GM23338 (cell line): ENCODE data around the gene KCTD4. TPM values are rescaled to one million over a fixed set of nuclear protein-coding genes. Genes with fewer than 3 reads are reported as not detected.

Source experiments
- ATAC-seq: fragments of 200-7000 bp; cut with Tn5 transposase; 3 replicates; pipeline ENCODE4 v1.9.1; 2020
- DNase-seq: peaks from one replicate; pipeline ENCODE4 v3.0.0-alpha.2; 2015; ENCODE audit warnings: low spot score
- H2AFZ ChIP-seq: fragments of 200-600 bp; sonication (generic); 2 replicates; pipeline ENCODE4 v1.8.0; 2016; ENCODE audit warnings: antibody characterized with exemption, mild to moderate bottlenecking, moderate library complexity
- H3F3A ChIP-seq: fragments of 200-600 bp; sonication (generic); replicated peaks from 2 replicates; pipeline ENCODE4 v1.8.0; 2017; ENCODE audit warnings: antibody characterized with exemption, mixed run types, low read depth
- H3K27ac ChIP-seq: fragments of 200-600 bp; sonication (generic); 2 replicates; pipeline ENCODE4 v1.6.1; 2016; ENCODE audit warnings: low read depth
- H3K27me3 ChIP-seq: fragments of 200-600 bp; sonication (generic); 2 replicates; pipeline ENCODE4 v1.8.0; 2016; ENCODE audit warnings: mild to moderate bottlenecking, mixed run types, moderate library complexity; ENCODE audit not compliant: insufficient read depth
- H3K36me3 ChIP-seq: fragments of 200-600 bp; sonication (generic); 2 replicates; pipeline ENCODE4 v1.8.0; 2016; ENCODE audit warnings: mild to moderate bottlenecking; ENCODE audit not compliant: insufficient read depth
- H3K4me1 ChIP-seq: fragments of 200-600 bp; sonication (generic); 2 replicates; pipeline ENCODE4 v1.8.0; 2016; ENCODE audit warnings: mild to moderate bottlenecking, moderate library complexity; ENCODE audit not compliant: insufficient read depth
- H3K4me2 ChIP-seq: fragments of 200-600 bp; sonication (generic); 2 replicates; pipeline ENCODE4 v1.7.1; 2017; ENCODE audit warnings: mixed run types
- H3K4me3 ChIP-seq: fragments of 200-600 bp; sonication (generic); 2 replicates; pipeline ENCODE4 v1.6.1; 2016; ENCODE audit warnings: mixed run types
- H3K79me2 ChIP-seq: fragments of 200-600 bp; sonication (generic); replicated peaks from 2 replicates; pipeline ENCODE4 v1.8.0; 2017; ENCODE audit warnings: mild to moderate bottlenecking; ENCODE audit not compliant: insufficient read depth
- H3K9me2 ChIP-seq: fragments of 200-600 bp; sonication (generic); 2 replicates; pipeline ENCODE4 v1.8.0; 2017; ENCODE audit not compliant: insufficient read depth
- H4K20me1 ChIP-seq: fragments of 200-600 bp; sonication (generic); replicated peaks from 2 replicates; pipeline ENCODE4 v1.8.0; 2017; ENCODE audit warnings: mild to moderate bottlenecking; ENCODE audit not compliant: insufficient read depth
- H3K27ac Mint-ChIP-seq: 2 replicates; pipeline ENCODE4 v1.8.0; 2020; ENCODE audit warnings: inconsistent platforms, mild to moderate bottlenecking, moderate library complexity, mixed read lengths
- H3K27me3 Mint-ChIP-seq: 3 replicates; pipeline ENCODE4 v1.8.0; 2022; ENCODE audit warnings: low read depth, mild to moderate bottlenecking, moderate library complexity, mixed read lengths, inconsistent platforms; ENCODE audit not compliant: insufficient read depth, poor library complexity
- H3K36me3 Mint-ChIP-seq: 3 replicates; pipeline ENCODE4 v1.8.0; 2021; ENCODE audit warnings: low read depth, mild to moderate bottlenecking, inconsistent platforms, moderate library complexity, mixed read lengths
- H3K4me1 Mint-ChIP-seq: 3 replicates; pipeline ENCODE4 v1.8.0; 2020; ENCODE audit warnings: mild to moderate bottlenecking, inconsistent platforms, mixed read lengths
- H3K4me3 Mint-ChIP-seq: 3 replicates; pipeline ENCODE4 v1.8.0; 2021; ENCODE audit warnings: moderate library complexity, mild to moderate bottlenecking, inconsistent platforms, mixed read lengths
- H3K9me3 Mint-ChIP-seq: 3 replicates; pipeline ENCODE4 v1.8.0; 2020; ENCODE audit warnings: moderate library complexity, mild to moderate bottlenecking, inconsistent platforms, mixed read lengths
- CREB1 ChIP-seq: fragments of 250-450 bp; sonication (Bioruptor Pico); IDR thresholded peaks from 2 replicates; pipeline ENCODE4 v1.5.0; 2020; ENCODE audit warnings: low read depth, mild to moderate bottlenecking, moderate library complexity
- ETS1 ChIP-seq: IDR thresholded peaks from 2 replicates; pipeline ENCODE4 v1.6.1; 2016; ENCODE audit warnings: antibody characterized with exemption
- EZH2phosphoT487 ChIP-seq: fragments of 200-600 bp; sonication (generic); IDR thresholded peaks from one replicate; pipeline ENCODE4 v1.8.1; 2018; ENCODE audit warnings: antibody characterized with exemption; ENCODE audit not compliant: unreplicated experiment
- JUNB ChIP-seq: IDR thresholded peaks from one replicate; pipeline ENCODE4 v1.6.1; 2016; ENCODE audit warnings: antibody characterized with exemption; ENCODE audit not compliant: unreplicated experiment
- REST ChIP-seq: IDR thresholded peaks from one replicate; pipeline ENCODE4 v1.6.1; 2018; ENCODE audit warnings: antibody characterized with exemption; ENCODE audit not compliant: unreplicated experiment
- ZNF114 ChIP-seq: fragments of 250-450 bp; sonication (Bioruptor Pico); IDR thresholded peaks from 2 replicates; pipeline ENCODE4 v1.5.0; 2020; ENCODE audit warnings: mild to moderate bottlenecking, moderate library complexity
- ZNF331 ChIP-seq: fragments of 250-450 bp; sonication (Bioruptor Pico); IDR thresholded peaks from 2 replicates; pipeline ENCODE4 v1.5.0; 2020; ENCODE audit warnings: low read depth, mild to moderate bottlenecking, moderate library complexity
- ZNF462 ChIP-seq: fragments of 250-450 bp; sonication (Bioruptor Pico); IDR thresholded peaks from 2 replicates; pipeline ENCODE4 v1.5.0; 2020; ENCODE audit warnings: mild to moderate bottlenecking, moderate library complexity
- polyA plus RNA-seq: library from polyadenylated mRNA; unstranded; fragments of >200 nt; fragmentation: Nextera tagmentation; extraction: Ambion mirVana; gene quantifications from 2 replicates; pipeline ENCODE4 v1.2.1, GENCODE V29; 2016
- total RNA-seq: library from RNA; depleted of rRNA; stranded (reverse); fragments of >200 nt; shearing (Covaris generic); gene quantifications from 2 replicates; pipeline ENCODE4 v1.2.3, GENCODE V29; 2014

Gene KCTD4
- total and polyA plus RNA-seq, 2 experiments from 2014 or later = 0.24 TPM; not detected in 1

- Mint-ChIP-seq H3K4me3 (no peak overlapping the region), H3K36me3 (peaks cover 15% of the 10 kb centered on the region), H3K27ac (no peak overlapping the region), H3K4me1 (no peaks in the 10 kb centered on the region), H3K27me3 (no peaks in the 10 kb centered on the region), H3K9me3 (no peaks in the 10 kb centered on the region)
- Histone ChIP-seq H3K9me2 (no peaks in the 10 kb centered on the region), H3K27me3 (no peaks in the 10 kb centered on the region), H4K20me1 (no peaks in the 10 kb centered on the region), H3K4me2 (no peak overlapping the region), H3K79me2 (no peaks in the 10 kb centered on the region), H3K4me1 (no peaks in the 10 kb centered on the region), H3K4me3 (no peak overlapping the region), H3F3A (no peaks in the 10 kb centered on the region), H3K27ac (0 out of 2 replicates have a peak overlapping the region, but pooled peaks have one; percentile 2), H2AFZ (no peak overlapping the region), H3K36me3 (no peaks in the 10 kb centered on the region; the same call in none of the 2 replicates)
- no peak for DNase-seq
- TF ChIP-seq REST (no peak), CREB1 (CRISPR knock-in tag) (no peak), JUNB (no peak), ETS1 (no peak), ZNF331 (CRISPR knock-in tag) (no peak), ZNF462 (no peak), EZH2phosphoT487 (no peak), ZNF114 (CRISPR knock-in tag) (no peak)
- ATAC-seq = no peak
These were observed 44.1 kb downstream of the KCTD4 start for GRCh38 chr13:45156565-45157361.
